ENCODE measurements around the gene INTS13.
"Not testable (repeated sequence)": the region's sequence is repeated elsewhere in the genome, so short reads cannot be mapped to it uniquely, and the experiment has no call there.

INTS13 gene

GRCh38 chr12:26919216-26919555 is 18.6 kb downstream of the INTS13 start:
- H3K9ac ChIP-seq (ENCODE audit: low read length), result no peak overlapping the region
- no peak overlapping the region for H2AFZ ChIP-seq (ENCODE audit: low read depth, low read length)
- no peaks in the 10 kb centered on the region for H3K27me3 ChIP-seq (ENCODE audit: low read depth, low read length)
- no peaks in the 10 kb centered on the region for H3K4me1 ChIP-seq (ENCODE audit: low read length)
- TF ChIP-seq EZH2phosphoT487 (IDR thresholded peaks at IDR 0.05; ENCODE audit: low read depth) (no peak), CTCF (IDR thresholded peaks at IDR 0.05; ENCODE audit: low read depth, low read length) (no peak)
- no peaks in the 10 kb centered on the region for H3K79me2 ChIP-seq (ENCODE audit: low read length)
- H3K36me3 ChIP-seq (replicated peaks; ENCODE audit: low read depth, low read length), result peaks cover 28% of the 10 kb centered on the region
- no peak overlapping the region for H3K4me2 ChIP-seq (ENCODE audit: low read length)
- no peaks in the 10 kb centered on the region for H3K9me3 ChIP-seq (ENCODE audit: insufficient read depth, low read length)
- H4K20me1 ChIP-seq (ENCODE audit: insufficient read depth, low read length), result no peaks in the 10 kb centered on the region
- no peak overlapping the region for H3K27ac ChIP-seq (ENCODE audit: low read length)
- no peak overlapping the region for H3K4me3 ChIP-seq (ENCODE audit: low read length)

GRCh38 chr12:26918321-26919215 is 19.2 kb downstream of the INTS13 start:
- no peak for TF ChIP-seq EZH2phosphoT487 (IDR thresholded peaks at IDR 0.05; ENCODE audit: low read depth)
- TF ChIP-seq CTCF (IDR thresholded peaks at IDR 0.05; ENCODE audit: low read depth, low read length), result no peak
- no peak overlapping the region for H3K4me3 ChIP-seq (ENCODE audit: low read length)
- no peak overlapping the region for H2AFZ ChIP-seq (ENCODE audit: low read depth, low read length)
- no peak overlapping the region for H3K4me2 ChIP-seq (ENCODE audit: low read length)
- H3K9me3 ChIP-seq (ENCODE audit: insufficient read depth, low read length), result no peaks in the 10 kb centered on the region
- no peak overlapping the region for H3K27ac ChIP-seq (ENCODE audit: low read length)
- no peaks in the 10 kb centered on the region for H3K4me1 ChIP-seq (ENCODE audit: low read length)
- peaks cover 28% of the 10 kb centered on the region for H3K36me3 ChIP-seq (replicated peaks; ENCODE audit: low read depth, low read length)
- no peaks in the 10 kb centered on the region for H3K27me3 ChIP-seq (ENCODE audit: low read depth, low read length)
- no peaks in the 10 kb centered on the region for H3K79me2 ChIP-seq (ENCODE audit: low read length)
- no peaks in the 10 kb centered on the region for H4K20me1 ChIP-seq (ENCODE audit: insufficient read depth, low read length)
- H3K9ac ChIP-seq (ENCODE audit: low read length), result no peak overlapping the region

- TF ChIP-seq CTCF (IDR thresholded peaks at IDR 0.05; ENCODE audit: low read depth, low read length), result no peak
- no peak for TF ChIP-seq EZH2phosphoT487 (IDR thresholded peaks at IDR 0.05; ENCODE audit: low read depth)
- Histone ChIP-seq H3K27ac (ENCODE audit: low read length) (no peak overlapping the region), H2AFZ (ENCODE audit: low read depth, low read length) (no peak overlapping the region), H3K36me3 (replicated peaks; ENCODE audit: low read depth, low read length) (peaks cover 49% of the 10 kb centered on the region), H3K9ac (ENCODE audit: low read length) (no peak overlapping the region), H4K20me1 (ENCODE audit: insufficient read depth, low read length) (no peaks in the 10 kb centered on the region), H3K27me3 (ENCODE audit: low read depth, low read length) (no peaks in the 10 kb centered on the region), H3K4me1 (ENCODE audit: low read length) (peaks cover 7% of the 10 kb centered on the region; the same call in 1 of the 2 replicates), H3K9me3 (ENCODE audit: insufficient read depth, low read length) (no peaks in the 10 kb centered on the region), H3K4me2 (ENCODE audit: low read length) (no peak overlapping the region), H3K79me2 (ENCODE audit: low read length) (no peaks in the 10 kb centered on the region), H3K4me3 (ENCODE audit: low read length) (no peak overlapping the region)
Measured at GRCh38 chr12:26906704-26907103, 31.1 kb downstream of the INTS13 start.

GRCh38 chr12:26906024-26906423 is 31.8 kb downstream of the INTS13 start:
- H3K27ac ChIP-seq (ENCODE audit: low read length), result no peak overlapping the region
- no peaks in the 10 kb centered on the region for H4K20me1 ChIP-seq (ENCODE audit: insufficient read depth, low read length)
- no peaks in the 10 kb centered on the region for H3K27me3 ChIP-seq (ENCODE audit: low read depth, low read length)
- peaks cover 7% of the 10 kb centered on the region; the same call in 1 of the 2 replicates for H3K4me1 ChIP-seq (ENCODE audit: low read length)
- H2AFZ ChIP-seq (ENCODE audit: low read depth, low read length), result no peak overlapping the region
- no peak overlapping the region for H3K4me3 ChIP-seq (ENCODE audit: low read length)
- peaks cover 43% of the 10 kb centered on the region for H3K36me3 ChIP-seq (replicated peaks; ENCODE audit: low read depth, low read length)
- H3K4me2 ChIP-seq (ENCODE audit: low read length), result no peak overlapping the region
- no peak overlapping the region for H3K9ac ChIP-seq (ENCODE audit: low read length)
- TF ChIP-seq CTCF (IDR thresholded peaks at IDR 0.05; ENCODE audit: low read depth, low read length) (no peak), EZH2phosphoT487 (IDR thresholded peaks at IDR 0.05; ENCODE audit: low read depth) (no peak)
- no peaks in the 10 kb centered on the region for H3K9me3 ChIP-seq (ENCODE audit: insufficient read depth, low read length)
- no peaks in the 10 kb centered on the region for H3K79me2 ChIP-seq (ENCODE audit: low read length)

GRCh38 chr12:26903396-26903795 is 34.4 kb downstream of the INTS13 start:
- not testable (repeated sequence) for H4K20me1 ChIP-seq (ENCODE audit: insufficient read depth, low read length); H3K9me3 ChIP-seq (ENCODE audit: insufficient read depth, low read length); H3K27me3 ChIP-seq (ENCODE audit: low read depth, low read length); H3K9ac ChIP-seq (ENCODE audit: low read length); H2AFZ ChIP-seq (ENCODE audit: low read depth, low read length); H3K4me3 ChIP-seq (ENCODE audit: low read length); H3K4me2 ChIP-seq (ENCODE audit: low read length); H3K79me2 ChIP-seq (ENCODE audit: low read length); H3K27ac ChIP-seq (ENCODE audit: low read length); H3K4me1 ChIP-seq (ENCODE audit: low read length)
- H3K36me3 ChIP-seq (replicated peaks; ENCODE audit: low read depth, low read length), result peaks cover 36% of the 10 kb centered on the region

Data from OCI-LY3 (cell line).